ENCODE measurements around the gene PRSS35.

GRCh38 chr6:83514466-83514865 is 2.1 kb downstream of the PRSS35 start:
- TF ChIP-seq TAF1 (CRISPR knock-in tag; IDR thresholded peaks at IDR 0.05): no peak
- no peak for TF ChIP-seq SUZ12 (IDR thresholded peaks at IDR 0.05; ENCODE audit: low read depth, low read length)
- no peak for TF ChIP-seq SNRNP70 (IDR thresholded peaks at IDR 0.05; ENCODE audit: low read depth, low read length)
- no peak for TF ChIP-seq NFRKB (IDR thresholded peaks at IDR 0.05)
- TF ChIP-seq YY1 (IDR thresholded peaks at IDR 0.05; ENCODE audit: insufficient read depth, insufficient replicate concordance, low read depth, low read length): no peak
- TF ChIP-seq ARID2 (CRISPR knock-in tag; IDR thresholded peaks at IDR 0.05; ENCODE audit: borderline replicate concordance): no peak

All from HepG2 (cell line).